ENCODE results near the gene PRDM4. TPM values are rescaled to one million over a fixed set of nuclear protein-coding genes. Genes with fewer than 3 reads are reported as not detected.
A peak's percentile ranks its signal among the peaks of the same experiment; 100 is the strongest.
"Not testable (repeated sequence)": the region's sequence is repeated elsewhere in the genome, so short reads cannot be mapped to it uniquely, and the experiment has no call there.

Gene PRDM4
- total RNA-seq, 2 donors from 2014 or later = 20.9 to 25.8 TPM

DNA sequence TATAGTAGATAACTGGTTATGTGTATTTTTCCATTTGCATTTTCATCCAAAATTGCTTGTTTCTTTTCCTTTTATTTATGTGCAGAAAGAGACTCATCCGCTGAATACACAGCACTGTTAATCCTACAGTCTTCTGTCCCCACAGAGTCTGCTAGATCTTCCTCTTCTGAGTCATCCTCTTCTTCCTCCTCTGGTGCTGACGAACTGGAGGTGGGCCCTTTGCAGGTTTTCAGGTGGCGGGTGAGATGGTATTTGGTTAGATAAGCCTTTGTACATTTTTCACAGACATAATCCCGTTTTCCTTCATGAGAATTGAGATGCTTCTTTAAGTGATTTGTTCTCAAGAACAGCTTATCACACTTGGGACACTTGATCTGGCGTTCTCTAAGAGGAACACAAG lies 26.8 kb downstream of the PRDM4 start:
- peaks cover 25 to 44% of the 10 kb centered on the region in 2 donors for H3K36me3 Mint-ChIP-seq
- DNase-seq (ENCODE audit: low spot score in 2 of 2) = no peak
- H3K9me3 Mint-ChIP-seq = no peaks in the 10 kb centered on the region
- peak overlapping the region in 1 of 2 donors; percentile 41 for H3K27ac Mint-ChIP-seq
- ATAC-seq = no peak

GRCh38 chr12:107732365-107732764 lies 28.6 kb downstream of the PRDM4 start:
- H3K27ac Mint-ChIP-seq = no peak overlapping the region
- H3K9me3 Mint-ChIP-seq = no peaks in the 10 kb centered on the region
- DNase-seq (ENCODE audit: low spot score in 2 of 2) = no peak
- no peak for ATAC-seq
- peaks cover 14 to 30% of the 10 kb centered on the region in 2 donors for H3K36me3 Mint-ChIP-seq

GRCh38 chr12:107731366-107731765 lies 29.6 kb downstream of the PRDM4 start:
- no peak for DNase-seq (ENCODE audit: low spot score in 2 of 2)
- no peak overlapping the region for H3K27ac Mint-ChIP-seq
- H3K36me3 Mint-ChIP-seq = peaks cover 12 to 20% of the 10 kb centered on the region in 2 donors
- ATAC-seq = no peak
- H3K9me3 Mint-ChIP-seq = no peaks in the 10 kb centered on the region

GRCh38 chr12:107730618-107731341 lies 30.2 kb downstream of the PRDM4 start:
- ATAC-seq (no peak), DNase-seq (ENCODE audit: low spot score in 2 of 2) (no peak)
- H3K27ac Mint-ChIP-seq = no peak overlapping the region
- H3K9me3 Mint-ChIP-seq = no peaks in the 10 kb centered on the region
- H3K36me3 Mint-ChIP-seq = peaks cover 6 to 14% of the 10 kb centered on the region in 2 donors

DNA sequence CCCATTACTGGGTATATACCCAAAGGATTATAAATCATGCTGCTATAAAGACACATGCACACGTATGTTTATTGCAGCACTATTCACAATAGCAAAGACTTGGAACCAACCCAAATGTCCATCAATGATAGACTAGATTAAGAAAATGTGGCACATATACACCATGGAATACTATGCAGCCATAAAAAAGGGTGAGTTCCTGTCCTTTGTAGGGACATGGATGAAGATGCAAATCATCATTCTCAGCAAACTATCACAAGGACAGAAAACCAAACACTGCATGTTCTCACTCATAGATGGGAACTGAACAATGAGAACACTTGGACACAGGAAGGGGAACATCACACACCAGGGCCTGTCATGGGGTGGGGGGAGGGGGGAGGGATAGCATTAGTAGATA lies 33.2 kb downstream of the PRDM4 start:
- H3K9me3 Mint-ChIP-seq; H3K27ac Mint-ChIP-seq; ATAC-seq; DNase-seq (ENCODE audit: low spot score in 2 of 2): not testable (repeated sequence)
- H3K36me3 Mint-ChIP-seq = peaks cover 15 to 18% of the 10 kb centered on the region in 2 donors

- not testable (repeated sequence) for H3K9me3 Mint-ChIP-seq; H3K27ac Mint-ChIP-seq; ATAC-seq; DNase-seq (ENCODE audit: low spot score in 2 of 2)
- peaks cover 19 to 22% of the 10 kb centered on the region in 2 donors for H3K36me3 Mint-ChIP-seq
Observed at GRCh38 chr12:107727327-107727726, 33.6 kb downstream of the PRDM4 start.

- peak; percentile 86 to 90 for ATAC-seq
- DNase-seq (ENCODE audit: low spot score in 2 of 2) = no peak
- Mint-ChIP-seq H3K9me3 (peaks cover 5% of the 10 kb centered on the region in 2 donors), H3K27ac (no peak overlapping the region), H3K36me3 (peaks cover 11 to 24% of the 10 kb centered on the region in 2 donors)
Observed at GRCh38 chr12:107718606-107719005, 42.3 kb downstream of the PRDM4 start.

- Mint-ChIP-seq H3K9me3 (no peaks in the 10 kb centered on the region), H3K36me3 (peaks cover 9 to 21% of the 10 kb centered on the region in 2 donors), H3K27ac (no peak overlapping the region)
- no peak for DNase-seq (ENCODE audit: low spot score in 2 of 2)
- ATAC-seq = no peak
Observed at GRCh38 chr12:107715780-107716179, 45.2 kb downstream of the PRDM4 start.

DNA sequence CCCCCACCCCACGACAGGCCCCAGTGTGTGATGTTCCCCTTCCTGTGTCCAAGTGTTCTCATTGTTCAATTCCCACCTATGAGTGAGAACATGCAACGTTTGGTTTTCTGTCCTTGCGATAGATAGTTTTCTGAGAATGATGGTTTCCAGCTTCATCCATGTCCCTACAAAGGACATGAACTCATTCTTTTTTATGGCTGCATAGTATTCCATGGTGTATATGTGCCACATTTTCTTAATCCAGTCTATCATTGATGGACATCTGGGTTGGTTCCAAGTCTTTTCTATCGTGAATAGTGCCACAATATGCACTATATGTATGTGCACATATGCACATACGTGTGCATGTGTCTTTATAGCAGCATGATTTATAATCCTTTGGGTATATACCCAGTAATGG lies 55.4 kb downstream of the PRDM4 start:
- not testable (repeated sequence) for DNase-seq (ENCODE audit: low spot score in 2 of 2); H3K27ac Mint-ChIP-seq; H3K9me3 Mint-ChIP-seq; ATAC-seq
- H3K36me3 Mint-ChIP-seq = peaks cover 45 to 71% of the 10 kb centered on the region in 2 donors

DNA sequence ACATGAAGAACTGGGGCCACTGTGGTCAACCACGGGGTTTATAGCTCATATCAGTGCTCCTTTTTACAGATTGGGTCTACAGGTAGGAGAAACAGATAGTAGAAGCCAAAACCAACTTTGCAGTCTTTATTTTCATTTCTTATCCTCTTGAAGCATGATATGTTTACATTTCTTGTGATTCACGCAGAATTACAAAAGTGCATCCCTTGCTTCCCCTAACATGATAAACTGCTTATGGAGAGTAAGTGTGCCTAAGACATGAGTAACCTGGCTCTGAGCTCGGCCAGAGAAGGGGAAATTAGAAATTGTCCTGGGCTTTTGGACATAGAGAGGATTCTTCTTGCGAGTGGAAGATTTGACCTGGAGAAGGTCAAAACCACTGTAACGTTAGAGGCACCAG lies 56.9 kb downstream of the PRDM4 start:
- ATAC-seq (no peak), DNase-seq (ENCODE audit: low spot score in 2 of 2) (no peak)
- Mint-ChIP-seq H3K36me3 (peaks cover 55 to 78% of the 10 kb centered on the region in 2 donors), H3K27ac (no peak overlapping the region), H3K9me3 (no peaks in the 10 kb centered on the region)

DNA sequence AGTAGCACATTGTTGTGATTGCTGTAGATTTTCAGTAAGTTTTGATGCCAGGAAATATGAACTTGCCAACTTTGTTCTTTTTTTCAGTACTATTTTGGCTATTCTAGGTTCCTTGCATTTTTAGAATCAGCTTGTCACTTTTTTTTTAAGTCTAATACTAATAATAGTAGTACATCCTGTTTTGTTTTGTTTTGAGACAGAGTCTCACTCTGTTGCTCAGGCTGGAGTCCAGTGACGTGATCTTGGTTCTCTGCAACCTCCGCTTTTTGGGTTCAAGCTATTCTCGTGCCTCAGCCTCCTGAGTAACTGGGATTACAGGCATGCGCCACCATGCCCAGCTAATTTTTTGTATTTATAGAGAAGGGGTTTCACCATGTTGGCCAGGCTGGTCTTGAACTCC lies 58.8 kb downstream of the PRDM4 start:
- DNase-seq (ENCODE audit: low spot score in 2 of 2) (no peak), ATAC-seq (no peak)
- Mint-ChIP-seq H3K36me3 (peaks cover 39 to 70% of the 10 kb centered on the region in 2 donors), H3K9me3 (no peaks in the 10 kb centered on the region), H3K27ac (no peak overlapping the region)

GRCh38 chr12:107695772-107696171 lies 65.2 kb downstream of the PRDM4 start:
- ATAC-seq; H3K9me3 Mint-ChIP-seq; DNase-seq (ENCODE audit: low spot score in 2 of 2); H3K27ac Mint-ChIP-seq: not testable (repeated sequence)
- H3K36me3 Mint-ChIP-seq = peaks cover 20 to 34% of the 10 kb centered on the region in 2 donors

DNA sequence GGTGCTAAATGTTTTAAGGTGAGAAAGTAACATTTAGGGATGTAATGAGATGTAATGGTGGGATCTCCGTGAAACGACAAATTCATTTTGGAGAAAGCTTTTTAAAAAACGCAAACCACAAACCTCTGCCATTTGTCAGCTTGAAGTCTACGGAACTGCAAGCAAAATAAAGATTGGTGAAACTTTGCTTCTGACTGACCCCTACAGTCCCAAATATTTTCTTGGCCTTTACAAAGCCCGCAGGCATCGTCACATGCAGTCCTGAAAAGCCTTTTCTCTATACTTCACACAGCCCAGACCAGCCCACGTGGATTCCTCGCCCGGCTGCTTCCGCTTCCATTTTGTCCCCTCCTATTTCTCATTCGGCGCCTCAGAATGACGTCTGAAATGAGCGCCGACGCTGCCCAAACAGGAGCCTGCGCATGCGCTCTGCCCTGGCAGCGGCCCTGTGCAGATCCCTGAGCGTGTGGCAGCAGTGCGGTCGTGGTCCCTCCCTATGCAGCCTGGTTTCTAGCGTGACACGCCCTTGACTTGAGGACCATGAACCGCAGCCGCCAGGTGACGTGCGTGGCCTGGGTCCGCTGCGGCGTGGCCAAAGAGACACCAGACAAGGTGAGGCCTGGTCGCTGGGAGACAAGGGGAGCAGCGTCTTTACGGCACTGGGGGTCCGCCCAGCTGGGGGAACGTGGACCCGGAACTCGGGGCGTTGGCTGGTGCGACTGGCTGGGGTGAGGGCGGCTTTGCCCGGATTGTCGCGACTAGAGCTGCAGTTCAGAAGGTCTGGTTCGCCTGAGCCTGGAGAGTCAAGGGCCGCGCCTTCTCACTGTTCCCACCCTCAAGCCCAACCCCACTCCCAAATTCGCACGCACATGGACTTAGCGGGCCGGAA lies 75.3 kb downstream of the PRDM4 start, which contains the start of gene PWP1:
TSS of gene PWP1 (plus strand) at position 440 of the 889 bp plus-strand sequence. CDS start at position 541, 101 bp downstream.
- peak within 1 kb of the TSS; percentile 98 for H3K27ac Mint-ChIP-seq
- ATAC-seq = peak; percentile 93 to 97
- H3K36me3 Mint-ChIP-seq = peaks cover 18 to 26% of the 10 kb centered on the region in 2 donors
- peaks cover 0 to 5% of the 10 kb centered on the region in 2 donors for H3K9me3 Mint-ChIP-seq
- peak; percentile 91 to 95 for DNase-seq (ENCODE audit: low spot score in 2 of 2)

DNA sequence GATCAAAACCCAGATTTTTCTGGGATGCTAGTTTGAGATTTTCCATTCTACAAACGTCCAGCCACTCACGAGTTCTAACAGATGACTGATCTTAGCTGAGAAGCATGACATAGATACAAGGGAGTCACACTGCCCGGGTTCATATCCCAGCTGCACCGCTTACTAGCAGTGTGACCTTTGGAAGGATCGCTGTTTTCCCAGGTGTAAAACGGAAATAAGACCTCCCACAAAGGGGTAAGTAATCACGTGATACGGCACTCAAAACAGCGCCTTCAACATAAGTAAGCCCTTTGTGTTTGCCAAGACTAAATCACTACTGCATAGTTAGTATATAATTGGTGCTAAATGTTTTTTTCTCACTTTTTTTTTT lies 76.0 kb downstream of the PRDM4 start:
- ATAC-seq = peak in 1 of 2 donors; percentile 54
- H3K36me3 Mint-ChIP-seq = peaks cover 18 to 26% of the 10 kb centered on the region in 2 donors
- DNase-seq (ENCODE audit: low spot score in 2 of 2) = peak in 1 of 2 donors; percentile 15

GRCh38 chr12:107684029-107684795 lies 76.7 kb downstream of the PRDM4 start:
- Mint-ChIP-seq H3K9me3 (peaks cover 0 to 5% of the 10 kb centered on the region in 2 donors), H3K36me3 (peaks cover 18 to 19% of the 10 kb centered on the region in 2 donors), H3K27ac (peak overlapping the region; percentile 55 to 98)
- DNase-seq (ENCODE audit: low spot score in 2 of 2) (no peak), ATAC-seq (no peak)

More for the DNA sequence above, 76.0 kb downstream of the PRDM4 start:
- H3K27ac Mint-ChIP-seq = peak overlapping the region; percentile 98
- peaks cover 0 to 5% of the 10 kb centered on the region in 2 donors for H3K9me3 Mint-ChIP-seq
